H1 (cell line): ENCODE measurements around the gene ACVR2A. TPM values are rescaled to one million over a fixed set of nuclear protein-coding genes. Genes with fewer than 3 reads are reported as not detected.

Experiments used
- SIX5 ChIP-seq: IDR thresholded peaks from 2 replicates; pipeline ENCODE4 v1.6.1; 2011; ENCODE audit warnings: mild to moderate bottlenecking, low read depth, low read length
- polyA plus RNA-seq, 7 experiments: library from polyadenylated mRNA; depleted of rRNA in 3 of 7; stranded (reverse) in 5 of 7; unstranded in 2 of 7; fragments of >200 nt in 5 of 7; fragments of 200-250 nt in 2 of 7; gene quantifications; 1 replicate in 5 of 7; 2 replicates in 1 of 7; 4 replicates in 1 of 7; pipeline versions ENCODE4 v1.2.1 to v1.2.3, GENCODE V29; 2011 to 2013; ENCODE audit warnings: missing spikeins in 2 of 7, mixed read lengths in 2 of 7
- total RNA-seq: library from RNA; stranded (reverse); fragmentation: NEBNext Ultra II Directional; extraction: Animal tissue kit (Norgen Biotek cat#: 25700); gene quantifications from 2 replicates; pipeline ENCODE4 v1.2.1, GENCODE V29; 2021

The ACVR2A gene
- total and polyA plus RNA-seq, 2 of the 8 experiments (the other 6 are each of a cell fraction or from before 2014, with no cell fraction given) = 3.4 to 18.1 TPM

DNA sequence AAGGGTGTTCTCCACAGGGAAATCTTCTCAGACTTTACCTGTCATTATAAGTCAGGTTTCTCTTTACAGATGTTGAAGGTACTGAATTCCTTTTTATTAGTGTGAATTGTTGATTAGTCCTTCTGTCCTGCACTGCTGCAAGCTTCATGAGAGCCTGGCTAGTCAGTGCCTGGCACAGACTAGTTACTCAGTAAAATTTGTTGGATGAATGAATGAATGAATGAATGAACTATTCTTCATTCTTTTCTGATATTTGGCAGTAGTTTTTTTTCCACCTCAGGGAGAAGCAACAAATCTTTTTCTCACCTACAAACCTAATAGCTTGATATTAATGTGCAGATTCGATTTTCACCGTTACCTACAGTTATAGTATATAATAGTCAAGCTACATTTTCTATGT lies 64.3 kb downstream of the ACVR2A start (continued):
- no peak for TF ChIP-seq SIX5
